Inflammatory macrophage treated with lipopolysaccharide for 4 hours (primary cell): ENCODE results near the gene AUTS2.

Source experiments
- DNase-seq: peaks from one replicate; pipeline ENCODE4 v3.0.0-alpha.2; 2020

The AUTS2 gene

DNA sequence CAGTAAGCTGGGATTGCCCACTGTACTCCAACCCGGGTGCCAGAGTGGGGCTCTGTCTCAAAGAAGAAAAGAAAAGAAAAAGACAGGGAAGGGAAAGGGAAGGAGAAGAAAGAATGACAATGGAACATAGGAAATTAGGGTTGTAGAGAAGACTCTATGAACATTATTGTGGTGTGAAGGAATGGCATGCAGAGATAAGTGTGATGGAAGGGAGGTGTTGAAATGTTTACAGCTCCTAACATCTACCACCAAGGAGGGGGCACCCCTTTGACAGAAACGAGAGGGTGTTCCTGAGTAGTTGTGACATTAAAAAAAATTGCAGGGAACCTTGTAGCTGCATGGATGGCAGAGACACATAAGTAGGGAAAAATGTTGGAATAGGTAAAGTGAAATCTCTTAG is 27.5 kb downstream of the AUTS2 start:
- no peak for DNase-seq

GRCh38 chr7:69630292-69630691 is 32.0 kb downstream of the AUTS2 start:
- DNase-seq, result no peak

DNA sequence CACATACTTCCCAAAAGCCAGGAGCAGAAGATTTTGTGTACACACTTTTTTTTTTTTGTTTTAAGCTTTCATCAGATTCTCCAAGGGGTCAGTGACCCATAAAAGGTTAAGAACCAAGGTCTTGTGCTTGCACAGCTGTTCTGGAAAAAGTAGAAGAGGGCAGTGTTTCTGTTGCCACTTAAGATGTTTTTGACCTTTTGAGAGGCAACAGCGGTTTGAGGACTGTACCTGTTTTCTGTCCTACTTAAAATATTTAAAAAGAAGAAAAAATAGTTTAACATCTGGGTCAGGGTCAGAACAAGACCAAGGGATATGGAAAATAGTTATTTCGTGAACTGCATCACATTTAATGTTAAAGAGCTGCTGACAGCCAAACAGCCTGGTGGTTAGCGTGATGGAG is 32.9 kb downstream of the AUTS2 start:
- DNase-seq, result no peak

DNA sequence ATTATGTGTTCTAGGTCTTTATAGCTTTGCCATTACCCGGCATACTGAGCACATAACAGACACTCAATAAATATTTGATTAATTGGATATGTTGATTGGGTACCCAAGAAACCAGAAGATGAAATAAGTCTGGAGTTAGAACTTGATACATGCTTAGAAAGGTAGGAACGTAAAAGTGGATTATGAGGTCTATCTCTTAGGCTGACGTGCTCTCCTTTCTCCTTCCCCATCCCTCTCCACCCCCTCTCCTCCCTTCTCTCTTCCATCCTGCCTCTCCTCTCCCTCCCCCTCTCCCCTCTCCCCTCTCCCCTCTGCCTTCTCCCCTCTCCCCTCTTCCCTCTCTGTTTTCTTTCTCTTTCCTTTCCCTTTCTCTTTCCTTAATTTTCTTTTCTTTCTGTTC is 34.0 kb downstream of the AUTS2 start:
- no peak for DNase-seq

- no peak for DNase-seq
These were observed 35.0 kb downstream of the AUTS2 start for GRCh38 chr7:69633122-69633831.

- no peak for DNase-seq
These were observed 37.4 kb downstream of the AUTS2 start for GRCh38 chr7:69635555-69636185.

GRCh38 chr7:69638674-69639073 is 40.4 kb downstream of the AUTS2 start:
- DNase-seq, result no peak

GRCh38 chr7:69640216-69640615 is 41.9 kb downstream of the AUTS2 start:
- DNase-seq, result no peak

GRCh38 chr7:69640925-69641594 is 42.8 kb downstream of the AUTS2 start:
- no peak for DNase-seq

DNA sequence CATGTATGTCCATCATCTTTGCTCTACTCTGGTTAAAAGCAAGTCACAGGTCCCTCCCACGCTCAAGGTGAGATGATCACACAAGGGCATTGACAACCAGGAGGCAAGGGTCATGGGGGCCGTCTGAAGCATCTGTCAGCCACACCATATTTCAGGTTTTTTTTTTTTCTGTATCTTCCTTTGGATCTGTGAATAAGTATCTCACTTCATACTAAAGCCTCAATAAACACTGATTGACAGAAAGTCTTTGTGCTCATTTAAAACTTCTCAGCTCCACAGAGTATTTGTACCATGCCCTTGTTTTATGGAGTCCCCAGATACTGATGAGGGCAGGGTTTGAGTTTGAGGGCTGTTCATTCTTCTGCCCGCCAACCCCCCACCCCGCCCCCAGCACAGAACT is 45.0 kb downstream of the AUTS2 start:
- no peak for DNase-seq

GRCh38 chr7:69643708-69644445 is 45.6 kb downstream of the AUTS2 start:
- DNase-seq, result no peak

- no peak for DNase-seq
These were observed 47.4 kb downstream of the AUTS2 start for GRCh38 chr7:69645683-69646082.

GRCh38 chr7:69651101-69651590 is 52.9 kb downstream of the AUTS2 start:
- DNase-seq, result no peak

DNA sequence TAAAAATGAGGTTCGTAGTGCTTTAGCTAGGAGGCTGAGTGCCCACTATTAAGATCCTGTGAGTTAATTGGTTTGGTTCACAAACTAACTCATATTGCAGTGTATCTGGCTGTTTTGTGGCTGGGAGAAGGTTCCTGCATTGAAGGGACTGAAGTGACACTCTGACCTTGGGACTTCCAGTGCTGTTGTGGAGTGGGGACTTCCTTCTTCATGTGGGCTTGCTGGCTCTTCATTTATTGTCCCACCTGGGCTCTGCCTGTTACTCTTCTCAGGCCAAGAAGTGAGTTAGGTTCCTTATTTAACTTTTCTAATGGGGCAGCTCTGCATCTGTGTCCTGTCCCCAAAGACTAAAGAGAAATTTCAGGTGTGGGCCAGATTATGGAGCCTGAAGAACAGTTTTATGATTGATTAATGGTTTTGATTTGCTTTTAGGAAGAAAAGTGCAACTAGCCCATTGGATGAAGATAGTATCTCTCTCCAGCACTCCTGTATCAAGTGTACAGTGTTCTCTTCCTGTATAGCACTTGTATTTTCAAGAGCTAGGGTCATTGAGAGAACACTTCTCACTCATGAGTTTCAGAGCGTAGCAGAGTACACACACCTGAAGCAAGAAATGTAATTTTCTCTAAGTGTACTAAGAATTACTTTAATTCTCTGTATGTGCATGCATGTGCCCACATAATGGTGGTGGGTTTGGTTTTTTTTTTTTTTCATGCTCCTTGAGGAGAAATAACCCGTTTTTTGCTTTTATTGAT is 54.8 kb downstream of the AUTS2 start:
- DNase-seq, result no peak

DNA sequence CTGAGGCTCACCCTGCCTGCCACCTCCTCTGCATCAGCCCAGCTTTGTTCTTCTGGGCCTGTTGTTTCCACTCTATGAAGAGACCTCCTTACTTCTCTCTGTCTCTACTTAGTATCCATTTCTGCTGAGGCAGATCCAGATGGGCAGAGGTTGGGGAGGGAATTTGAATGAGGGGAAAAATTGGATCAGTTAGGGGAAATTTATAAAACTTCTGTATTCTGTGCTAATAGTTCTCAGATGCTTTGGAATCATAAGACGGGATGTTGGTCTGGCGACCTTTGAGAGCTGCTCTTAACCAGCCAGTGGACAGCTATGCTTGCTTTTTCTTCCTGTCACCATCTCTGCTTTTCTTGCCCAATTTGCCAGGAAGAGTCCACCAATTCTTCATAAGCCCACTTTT is 55.5 kb downstream of the AUTS2 start:
- DNase-seq, result no peak

DNA sequence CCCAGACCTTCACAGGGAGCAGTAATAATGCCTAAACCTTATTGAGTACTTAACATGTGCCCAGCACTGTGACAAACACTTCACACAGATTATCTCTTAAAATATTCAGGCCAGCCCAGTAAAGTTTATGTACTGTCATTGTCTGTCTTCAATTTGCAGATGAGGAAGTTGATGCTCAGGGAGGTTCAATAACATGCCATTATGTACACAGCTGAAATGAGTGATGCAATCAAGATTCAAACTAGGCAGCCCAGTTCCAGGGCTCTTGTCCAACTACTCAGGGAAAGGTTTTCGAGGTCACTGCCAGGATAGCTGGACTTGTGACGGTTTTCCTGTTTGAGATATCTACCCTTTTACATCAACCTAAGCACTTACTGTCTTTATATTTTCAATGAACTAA is 56.1 kb downstream of the AUTS2 start:
- peak; percentile 55 for DNase-seq

DNA sequence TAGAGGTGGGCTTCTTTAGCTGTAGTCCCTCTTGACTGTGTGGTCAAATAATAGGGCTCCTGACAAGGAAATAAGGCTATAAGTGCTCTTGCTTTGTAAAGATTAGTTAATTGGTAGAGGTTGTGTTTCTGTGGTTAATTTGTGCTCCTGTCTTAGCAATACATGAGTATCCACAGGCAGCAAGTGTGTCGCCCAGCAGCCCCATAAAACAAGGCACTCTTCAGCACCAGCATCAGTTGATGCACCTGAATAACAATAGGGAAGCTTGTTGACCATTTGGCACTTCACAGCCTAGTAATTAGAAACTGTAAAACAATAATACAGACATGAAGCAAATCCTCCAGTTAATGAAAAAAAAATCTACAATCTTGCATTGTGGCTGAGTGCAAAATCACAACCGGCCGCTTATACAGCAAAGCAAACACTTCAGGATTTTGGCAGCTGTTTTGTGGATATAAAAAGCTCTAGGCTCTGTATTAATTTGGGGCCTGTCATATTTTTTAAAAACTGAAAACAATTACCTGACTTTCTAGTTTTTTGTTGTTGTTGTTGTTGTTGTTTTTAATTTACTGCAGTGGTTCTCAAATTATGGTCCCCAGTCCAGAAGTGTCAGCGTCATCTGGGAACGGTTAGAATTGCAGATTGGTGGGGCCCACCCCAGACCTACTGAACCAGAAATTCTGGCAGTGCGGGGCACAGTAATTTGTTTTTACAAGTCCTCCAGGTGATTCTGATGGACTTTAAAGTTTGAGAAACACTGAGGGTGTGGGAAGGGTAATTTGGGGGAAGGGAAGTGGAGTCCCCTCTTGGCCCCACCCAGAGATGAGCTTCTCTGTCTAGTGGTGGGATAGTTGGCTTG is 56.8 kb downstream of the AUTS2 start:
- no peak for DNase-seq

DNA sequence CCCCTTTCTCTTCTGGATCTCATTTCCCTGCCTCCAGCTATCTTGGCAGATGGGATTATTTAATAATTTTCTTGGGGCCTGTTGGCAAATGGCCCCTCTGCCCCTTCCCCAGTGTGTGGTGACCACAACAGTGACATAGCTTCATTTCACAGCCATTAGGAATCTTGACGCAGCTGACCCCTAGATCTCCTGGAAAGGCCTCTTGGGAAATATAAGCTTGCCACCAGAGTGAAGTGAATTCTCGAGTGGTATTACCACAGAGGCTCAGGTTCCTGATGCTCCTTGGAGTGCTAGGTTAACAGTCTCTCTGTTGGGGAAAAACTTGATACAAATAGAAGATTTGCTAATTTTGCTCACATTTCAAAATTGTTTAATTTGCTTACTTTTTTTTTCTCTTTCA is 57.8 kb downstream of the AUTS2 start:
- DNase-seq, result no peak

- DNase-seq, result no peak
These were observed 58.6 kb downstream of the AUTS2 start for GRCh38 chr7:69656890-69657289.

- no peak for DNase-seq
These were observed 59.1 kb downstream of the AUTS2 start for GRCh38 chr7:69657331-69657730.

- DNase-seq, result no peak
These were observed 59.7 kb downstream of the AUTS2 start for GRCh38 chr7:69657985-69658384.

GRCh38 chr7:69659983-69660382 is 61.7 kb downstream of the AUTS2 start:
- no peak for DNase-seq
